Spleen (tissue), 11 donors: ENCODE data around the gene NFKBIE. TPM values are rescaled to one million over a fixed set of nuclear protein-coding genes. Genes with fewer than 3 reads are reported as not detected.
A peak's percentile ranks its signal among the peaks of the same experiment; 100 is the strongest.

Experiments
- DNase-seq: peaks from one replicate; pipeline ENCODE4 v3.0.0-alpha.2; 2020
- H3K27ac ChIP-seq, 8 donors: fragments of 200-600 bp; sonication (generic) in 7 of 8; 1 replicate in 4 of 8; 2 replicates in 4 of 8; pipeline versions ENCODE4 v1.5.0 to v1.8.0; 2016 to 2021; ENCODE audit warnings: inconsistent platforms in 4 of 8, mild to moderate bottlenecking in 4 of 8, moderate library complexity in 1 of 8
- H3K27me3 ChIP-seq, 7 donors: fragments of 200-600 bp; sonication (generic) in 6 of 7; replicated peaks in 1 of 7; 1 replicate in 4 of 7; 2 replicates in 3 of 7; pipeline versions ENCODE4 v1.5.0 to v1.8.0; 2016 to 2021; ENCODE audit warnings: inconsistent platforms in 3 of 7, mild to moderate bottlenecking in 1 of 7
- H3K36me3 ChIP-seq, 6 donors: fragments of 200-600 bp; sonication (generic) in 5 of 6; 1 replicate in 4 of 6; 2 replicates in 2 of 6; pipeline versions ENCODE4 v1.5.0 to v1.8.0; 2016 to 2021; ENCODE audit warnings: inconsistent platforms in 2 of 6
- H3K4me1 ChIP-seq, 6 donors: fragments of 200-600 bp; sonication (generic) in 5 of 6; 1 replicate in 3 of 6; 2 replicates in 3 of 6; pipeline versions ENCODE4 v1.5.0 to v1.8.0; 2016 to 2021; ENCODE audit warnings: inconsistent platforms in 3 of 6
- H3K4me3 ChIP-seq, 8 donors: fragments of 200-600 bp; sonication (generic) in 7 of 8; 1 replicate in 4 of 8; 2 replicates in 4 of 8; pipeline versions ENCODE4 v1.5.0 to v1.8.0; 2016 to 2021; ENCODE audit warnings: inconsistent platforms in 4 of 8, mild to moderate bottlenecking in 4 of 8, moderate library complexity in 2 of 8
- H3K9me3 ChIP-seq, 8 donors: fragments of 200-600 bp; sonication (generic) in 7 of 8; 1 replicate in 4 of 8; 2 replicates in 4 of 8; pipeline versions ENCODE4 v1.5.0 to v1.8.0; 2016 to 2021; ENCODE audit warnings: inconsistent platforms in 4 of 8
- CTCF ChIP-seq, 11 experiments: fragments of 200-600 bp in 7 of 11; fragments of 450-650 bp in 4 of 11; sonication (generic) in 4 of 11; IDR thresholded peaks in 8 of 11; conservative IDR thresholded peaks in 3 of 11; 1 replicate in 7 of 11; 2 replicates in 4 of 11; pipeline versions ENCODE4 v1.4.0 to v1.8.0; 2016 to 2021; ENCODE audit warnings: antibody characterized with exemption in 11 of 11, inconsistent platforms in 4 of 11, mild to moderate bottlenecking in 1 of 11
- POLR2A ChIP-seq, 3 donors: fragments of 450-650 bp; IDR thresholded peaks; one replicate each; pipeline ENCODE4 v1.5.1; 2017; ENCODE audit warnings: antibody characterized with exemption in 3 of 3, mild to moderate bottlenecking in 1 of 3
- POLR2AphosphoS5 ChIP-seq, 3 donors: sonication (generic); formaldehyde crosslinking; IDR thresholded peaks; one replicate each; pipeline ENCODE4 v1.5.1; 2017; ENCODE audit warnings: antibody characterized with exemption in 3 of 3
- WGBS, 5 donors: extraction: QIAGEN DNeasy Blood & Tissue Kit in 3 of 5; methylation state at CpG; one replicate each; pipeline versions ENCODE4 v1.1.5 to v1.1.7; 2013 to 2018; 5-methylcytosine and 5-hydroxymethylcytosine counted together
- intact Hi-C: fragments of 100-400 bp; cut with DNase I; formaldehyde crosslinking; loops from one replicate; pipeline ENCODE4 v1.15.0; 2023; ENCODE audit warnings: low total_unique reads
- polyA plus RNA-seq, 3 donors: library from polyadenylated mRNA; stranded (reverse); fragments of 200-250 nt; gene quantifications; one replicate each; pipeline ENCODE4 v1.2.1, GENCODE V29; 2013
- total RNA-seq, 7 donors: library from RNA; depleted of rRNA in 3 of 7; stranded (reverse); fragments of >200 nt in 3 of 7; fragmentation: NEBNext Ultra II Directional in 4 of 7; extraction: Animal tissue kit (Norgen Biotek cat#: 25700) in 4 of 7; gene quantifications; one replicate each; pipeline versions ENCODE4 v1.1.0 to v1.2.1, GENCODE V29; 2016 to 2021
- donor health status: healthy with polysubstance abuse.
- donor health status: DM: no; HTN: no; CAD: no; lungs with moderate emphysema.
- donor health status: DM: no; HTN: no; CAD: no.
- donor health status: Bipolar disorder and iron deficiency.
- donor health status: healthy.
- donor health status: DM: no; HTN: no; CAD: no.
- donor health status: DM: yes; HTN: yes; CAD: no.

The NFKBIE gene
- total and polyA plus RNA-seq, 10 donors: 32.2 to 89.7 (median 49.0) TPM

- Histone ChIP-seq H3K4me1 (peaks cover 10 to 16% (median 12%) of the 10 kb centered on the region in 6 donors), H3K36me3 (peaks cover 0 to 78% (median 67%) of the 10 kb centered on the region in 6 donors), H3K4me3 (no peak overlapping the region), H3K27me3 (peaks cover 4 to 16% (median 12%) of the 10 kb centered on the region in 7 donors), H3K27ac (no peak overlapping the region), H3K9me3 (no peaks in the 10 kb centered on the region)
- no peak for DNase-seq
- WGBS, 5 donors: 82 to 90% (median 87%) methylated on average over 13 to 14 of the region's 14 CpGs
- intact Hi-C loops: no loop called here
- no peak for TF ChIP-seq POLR2A (IDR thresholded peaks at IDR 0.05)
- TF ChIP-seq POLR2AphosphoS5 (IDR thresholded peaks at IDR 0.05): no peak
These were observed 36.6 kb upstream of the NFKBIE start for GRCh38 chr6:44301782-44302564.

GRCh38 chr6:44301106-44301505 lies 35.8 kb upstream of the NFKBIE start:
- WGBS, 5 donors: 94 to 98% (median 95%) methylated on average over 7 to 8 of the region's 8 CpGs
- peaks cover 10 to 20% (median 14%) of the 10 kb centered on the region in 6 donors for H3K4me1 ChIP-seq
- no peaks in the 10 kb centered on the region for H3K9me3 ChIP-seq
- peaks cover 4 to 24% (median 21%) of the 10 kb centered on the region in 7 donors for H3K27me3 ChIP-seq
- TF ChIP-seq POLR2AphosphoS5 (IDR thresholded peaks at IDR 0.05): no peak
- no peak for TF ChIP-seq POLR2A (IDR thresholded peaks at IDR 0.05)
- TF ChIP-seq CTCF (IDR thresholded peaks at IDR 0.05 in 8 of 11, conservative IDR thresholded peaks at IDR 0.05 in 3 of 11): no peak
- peaks cover 0 to 69% (median 60%) of the 10 kb centered on the region in 6 donors for H3K36me3 ChIP-seq
- no peak overlapping the region for H3K4me3 ChIP-seq
- no peak overlapping the region for H3K27ac ChIP-seq
- no peak for DNase-seq
- intact Hi-C loops: no loop called here

GRCh38 chr6:44300292-44300823 lies 35.0 kb upstream of the NFKBIE start:
- DNase-seq: no peak
- 78 to 89% (median 86%) methylated on average over 7 of the region's 7 CpGs for WGBS, 5 donors

GRCh38 chr6:44298864-44299263 lies 33.5 kb upstream of the NFKBIE start:
- WGBS, 5 donors: 84 to 96% (median 91%) methylated on average over 3 of the region's 3 CpGs
- intact Hi-C loops: no loop called here
- H3K36me3 ChIP-seq: peaks cover 0 to 47% (median 38%) of the 10 kb centered on the region in 6 donors
- H3K27me3 ChIP-seq: peaks cover 4 to 46% (median 34%) of the 10 kb centered on the region in 7 donors
- no peaks in the 10 kb centered on the region for H3K9me3 ChIP-seq
- no peak overlapping the region for H3K27ac ChIP-seq
- TF ChIP-seq POLR2A (IDR thresholded peaks at IDR 0.05) (no peak), CTCF (IDR thresholded peaks at IDR 0.05 in 8 of 11, conservative IDR thresholded peaks at IDR 0.05 in 3 of 11) (no peak), POLR2AphosphoS5 (IDR thresholded peaks at IDR 0.05) (no peak)
- DNase-seq: no peak
- H3K4me3 ChIP-seq: no peak overlapping the region
- peaks cover 10 to 20% (median 14%) of the 10 kb centered on the region in 6 donors for H3K4me1 ChIP-seq

More at GRCh38 chr6:44300292-44300823, 35.0 kb upstream of the NFKBIE start:
- Histone ChIP-seq H3K4me3 (no peak overlapping the region), H3K36me3 (peaks cover 0 to 62% (median 52%) of the 10 kb centered on the region in 6 donors), H3K27ac (no peak overlapping the region), H3K27me3 (peaks cover 4 to 32% (median 27%) of the 10 kb centered on the region in 7 donors), H3K4me1 (peaks cover 10 to 20% (median 14%) of the 10 kb centered on the region in 6 donors), H3K9me3 (no peaks in the 10 kb centered on the region)
- TF ChIP-seq POLR2AphosphoS5 (IDR thresholded peaks at IDR 0.05): peak in 1 of 3 donors; percentile 16
- no peak for TF ChIP-seq CTCF (IDR thresholded peaks at IDR 0.05 in 8 of 11, conservative IDR thresholded peaks at IDR 0.05 in 3 of 11)
- intact Hi-C loops: no loop called here
